ENCODE data around the gene HDAC4.

The HDAC4 gene

DNA sequence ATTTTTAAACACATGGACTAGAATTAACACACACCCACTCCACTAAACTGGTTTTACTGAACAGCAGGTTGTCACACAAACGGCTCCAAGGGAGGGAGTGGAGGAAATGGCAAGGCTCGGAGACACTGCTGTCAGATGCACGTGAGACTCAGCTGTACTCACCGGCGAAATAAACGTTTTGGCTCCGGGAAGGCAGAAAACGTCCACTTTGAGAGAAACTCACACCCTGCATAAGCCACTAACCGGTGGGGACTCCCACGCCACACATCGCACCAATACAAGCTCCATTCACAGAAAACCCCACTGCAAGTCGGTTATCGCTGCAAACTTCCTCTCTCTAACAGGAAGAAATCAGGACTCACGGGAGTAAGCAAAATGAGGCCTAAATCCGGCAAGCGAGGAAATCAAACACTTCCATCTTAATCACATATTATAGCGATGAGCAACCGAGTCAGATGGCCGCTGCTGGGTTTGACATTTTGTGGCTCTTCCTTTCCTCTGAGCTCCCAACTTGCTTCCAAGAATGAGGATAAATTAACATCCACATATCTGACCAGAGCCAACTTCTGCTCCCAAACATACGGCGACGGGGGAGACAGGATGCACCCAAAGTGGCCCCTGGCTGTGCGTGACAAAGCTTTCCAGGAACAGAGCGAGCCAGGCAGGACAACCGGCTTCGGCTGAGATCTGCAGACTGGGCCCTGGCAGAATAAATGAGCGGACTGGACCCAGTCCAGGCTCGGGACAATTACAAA is 63.5 kb downstream of the HDAC4 start:
- Histone ChIP-seq H3K9me3 (ENCODE audit: insufficient read depth, low read length) (no peaks in the 10 kb centered on the region), H3K9ac (ENCODE audit: low read length) (no peak overlapping the region), H3K27ac (ENCODE audit: low read depth, low read length) (no peak overlapping the region), H3F3A (ENCODE audit: insufficient read depth) (no peaks in the 10 kb centered on the region), H3K79me2 (ENCODE audit: insufficient read depth, low read length) (no peaks in the 10 kb centered on the region), H3K9me2 (replicated peaks; ENCODE audit: insufficient read depth, low read length) (no peaks in the 10 kb centered on the region), H4K20me1 (ENCODE audit: low read depth, low read length) (no peaks in the 10 kb centered on the region), H2AFZ (ENCODE audit: low read depth, low read length, severe bottlenecking) (no peak overlapping the region), H3K4me3 (ENCODE audit: insufficient read depth, low read length, poor library complexity, severe bottlenecking) (no peak overlapping the region), H3K4me2 (ENCODE audit: low read depth, low read length, poor library complexity, severe bottlenecking) (no peak overlapping the region), H3K36me3 (ENCODE audit: low read length) (no peaks in the 10 kb centered on the region), H3K27me3 (ENCODE audit: low read length) (no peaks in the 10 kb centered on the region)
- no peak for TF ChIP-seq EZH2phosphoT487 (conservative IDR thresholded peaks at IDR 0.05; ENCODE audit: low read length)
- TF ChIP-seq, protein P1, sequence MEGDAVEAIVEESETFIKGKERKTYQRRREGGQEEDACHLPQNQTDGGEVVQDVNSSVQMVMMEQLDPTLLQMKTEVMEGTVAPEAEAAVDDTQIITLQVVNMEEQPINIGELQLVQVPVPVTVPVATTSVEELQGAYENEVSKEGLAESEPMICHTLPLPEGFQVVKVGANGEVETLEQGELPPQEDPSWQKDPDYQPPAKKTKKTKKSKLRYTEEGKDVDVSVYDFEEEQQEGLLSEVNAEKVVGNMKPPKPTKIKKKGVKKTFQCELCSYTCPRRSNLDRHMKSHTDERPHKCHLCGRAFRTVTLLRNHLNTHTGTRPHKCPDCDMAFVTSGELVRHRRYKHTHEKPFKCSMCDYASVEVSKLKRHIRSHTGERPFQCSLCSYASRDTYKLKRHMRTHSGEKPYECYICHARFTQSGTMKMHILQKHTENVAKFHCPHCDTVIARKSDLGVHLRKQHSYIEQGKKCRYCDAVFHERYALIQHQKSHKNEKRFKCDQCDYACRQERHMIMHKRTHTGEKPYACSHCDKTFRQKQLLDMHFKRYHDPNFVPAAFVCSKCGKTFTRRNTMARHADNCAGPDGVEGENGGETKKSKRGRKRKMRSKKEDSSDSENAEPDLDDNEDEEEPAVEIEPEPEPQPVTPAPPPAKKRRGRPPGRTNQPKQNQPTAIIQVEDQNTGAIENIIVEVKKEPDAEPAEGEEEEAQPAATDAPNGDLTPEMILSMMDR (IDR thresholded peaks at IDR 0.05; ENCODE audit: insufficient read depth, low read length, poor library complexity, severe bottlenecking) = no peak

DNA sequence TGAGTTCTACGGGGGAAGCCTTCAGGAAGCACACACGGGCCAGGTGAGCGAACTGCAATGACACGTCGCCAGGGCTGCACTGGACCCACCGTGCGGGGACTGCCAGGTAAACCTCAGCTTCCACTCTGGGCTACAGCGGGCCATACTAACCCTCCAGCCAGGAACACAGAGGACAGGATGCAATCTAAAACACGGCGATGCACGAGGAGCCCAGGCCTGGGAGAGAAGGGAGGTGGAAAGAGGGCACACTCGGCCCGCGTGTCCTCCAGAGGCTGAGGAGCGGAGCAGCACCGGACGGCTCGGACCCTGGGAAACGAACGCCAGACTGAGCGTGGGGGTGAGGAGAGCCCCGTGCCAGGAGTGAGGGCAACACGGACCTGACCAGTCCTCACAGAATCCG is 69.3 kb downstream of the HDAC4 start:
- Histone ChIP-seq H3K4me3 (ENCODE audit: insufficient read depth, low read length, poor library complexity, severe bottlenecking) (no peak overlapping the region), H4K20me1 (ENCODE audit: low read depth, low read length) (no peaks in the 10 kb centered on the region), H3K27ac (ENCODE audit: low read depth, low read length) (no peak overlapping the region), H2AFZ (ENCODE audit: low read depth, low read length, severe bottlenecking) (no peak overlapping the region), H3K36me3 (ENCODE audit: low read length) (no peaks in the 10 kb centered on the region), H3K9ac (ENCODE audit: low read length) (no peak overlapping the region), H3F3A (ENCODE audit: insufficient read depth) (no peaks in the 10 kb centered on the region), H3K9me3 (ENCODE audit: insufficient read depth, low read length) (no peaks in the 10 kb centered on the region), H3K9me2 (replicated peaks; ENCODE audit: insufficient read depth, low read length) (no peaks in the 10 kb centered on the region), H3K4me2 (ENCODE audit: low read depth, low read length, poor library complexity, severe bottlenecking) (no peak overlapping the region), H3K79me2 (ENCODE audit: insufficient read depth, low read length) (no peaks in the 10 kb centered on the region), H3K27me3 (ENCODE audit: low read length) (no peaks in the 10 kb centered on the region)
- TF ChIP-seq EZH2phosphoT487 (conservative IDR thresholded peaks at IDR 0.05; ENCODE audit: low read length) = no peak
- TF ChIP-seq, protein P1 (IDR thresholded peaks at IDR 0.05; ENCODE audit: insufficient read depth, low read length, poor library complexity, severe bottlenecking) = no peak

DNA sequence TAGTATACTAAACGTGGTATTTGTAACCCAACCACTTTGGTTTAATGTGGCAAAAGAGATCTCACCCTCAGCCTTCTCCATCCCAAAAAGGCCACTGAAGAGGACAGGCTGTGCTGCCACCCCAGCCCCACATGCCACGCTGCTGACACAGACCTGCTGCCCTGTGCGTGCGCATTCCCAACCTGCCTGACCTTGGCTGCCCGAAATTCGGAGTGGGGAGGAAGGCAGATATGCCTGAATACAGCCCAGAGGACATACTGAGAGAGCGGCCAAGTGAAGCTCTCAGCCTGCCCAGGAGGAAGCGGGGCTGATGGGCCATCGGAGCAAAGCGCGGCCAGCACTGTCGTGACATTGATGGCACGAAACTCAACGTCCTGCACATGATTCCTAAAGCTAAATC is 70.0 kb downstream of the HDAC4 start:
- H4K20me1 ChIP-seq (ENCODE audit: low read depth, low read length) = no peaks in the 10 kb centered on the region
- H3K9me3 ChIP-seq (ENCODE audit: insufficient read depth, low read length) = no peaks in the 10 kb centered on the region
- no peak overlapping the region for H3K4me2 ChIP-seq (ENCODE audit: low read depth, low read length, poor library complexity, severe bottlenecking)
- no peaks in the 10 kb centered on the region for H3K79me2 ChIP-seq (ENCODE audit: insufficient read depth, low read length)
- no peak overlapping the region for H3K27ac ChIP-seq (ENCODE audit: low read depth, low read length)
- no peak overlapping the region for H3K4me3 ChIP-seq (ENCODE audit: insufficient read depth, low read length, poor library complexity, severe bottlenecking)
- no peaks in the 10 kb centered on the region for H3K27me3 ChIP-seq (ENCODE audit: low read length)
- H3K9me2 ChIP-seq (replicated peaks; ENCODE audit: insufficient read depth, low read length) = no peaks in the 10 kb centered on the region
- no peak overlapping the region for H3K9ac ChIP-seq (ENCODE audit: low read length)
- no peak overlapping the region for H2AFZ ChIP-seq (ENCODE audit: low read depth, low read length, severe bottlenecking)
- TF ChIP-seq EZH2phosphoT487 (conservative IDR thresholded peaks at IDR 0.05; ENCODE audit: low read length) = no peak
- TF ChIP-seq, protein P1 (IDR thresholded peaks at IDR 0.05; ENCODE audit: insufficient read depth, low read length, poor library complexity, severe bottlenecking) = no peak
- no peaks in the 10 kb centered on the region for H3K36me3 ChIP-seq (ENCODE audit: low read length)
- no peaks in the 10 kb centered on the region for H3F3A ChIP-seq (ENCODE audit: insufficient read depth)
